Neural cell (in vitro differentiated cells): ENCODE data around the gene PHIP. TPM values are rescaled to one million over a fixed set of nuclear protein-coding genes. Genes with fewer than 3 reads are reported as not detected.

Source experiments
- H2AFZ ChIP-seq: fragments of 200-600, 300-800 bp; sonication (generic), shearing (Covaris generic); 2 replicates; pipeline ENCODE4 v1.6.0; 2014; ENCODE audit warnings: low read depth, mild to moderate bottlenecking, antibody characterized with exemption, low read length, moderate library complexity
- H3F3A ChIP-seq: fragments of 200-600 bp; shearing (Covaris generic); 2 replicates; pipeline ENCODE4 v1.6.1; 2016; ENCODE audit warnings: mild to moderate bottlenecking, moderate library complexity, mixed read lengths, antibody characterized with exemption, low read length; ENCODE audit not compliant: insufficient read depth, poor library complexity, severe bottlenecking
- H3K27ac ChIP-seq: fragments of 200-600, 300-800 bp; sonication (generic), shearing (Covaris generic); 2 replicates; pipeline ENCODE4 v1.5.1; 2014; ENCODE audit warnings: mild to moderate bottlenecking, low read length, moderate library complexity
- H3K27me3 ChIP-seq: fragments of 300-800, 200-600 bp; sonication (generic), shearing (Covaris generic); 2 replicates; pipeline ENCODE4 v1.6.0; 2014; ENCODE audit warnings: mild to moderate bottlenecking, low read depth, low read length, moderate library complexity; ENCODE audit not compliant: insufficient read depth
- H3K36me3 ChIP-seq: fragments of 300-800, 200-600 bp; sonication (generic), shearing (Covaris generic); 2 replicates; pipeline ENCODE4 v1.5.1; 2014; ENCODE audit warnings: mild to moderate bottlenecking, antibody characterized with exemption, low read length, moderate library complexity; ENCODE audit not compliant: insufficient read depth
- H3K4me2 ChIP-seq: fragments of 300-800, 200-600 bp; sonication (generic), shearing (Covaris generic); 2 replicates; pipeline ENCODE4 v1.6.0; 2014; ENCODE audit warnings: mild to moderate bottlenecking, low read length
- H3K4me3 ChIP-seq: fragments of 300-800, 200-600 bp; sonication (generic), shearing (Covaris generic); 2 replicates; pipeline ENCODE4 v1.5.1; 2014; ENCODE audit warnings: mild to moderate bottlenecking, low read length, moderate library complexity
- H3K79me2 ChIP-seq: fragments of 200-600 bp; shearing (Covaris generic); replicated peaks from 2 replicates; pipeline ENCODE4 v1.6.0; 2014; ENCODE audit warnings: mild to moderate bottlenecking, low read length, moderate library complexity; ENCODE audit not compliant: insufficient read depth
- H3K9ac ChIP-seq: fragments of 300-800, 200-600 bp; sonication (generic), shearing (Covaris generic); 2 replicates; pipeline ENCODE4 v1.6.1; 2016; ENCODE audit warnings: mild to moderate bottlenecking, low read length, mixed read lengths
- H3K9me2 ChIP-seq: fragments of 200-600 bp; shearing (Covaris generic); 2 replicates; pipeline ENCODE4 v1.6.1; 2016; ENCODE audit warnings: mild to moderate bottlenecking, low read length, mixed read lengths; ENCODE audit not compliant: insufficient read depth
- H3K9me3 ChIP-seq: fragments of 200-600, 300-800 bp; sonication (generic), shearing (Covaris generic); 2 replicates; pipeline ENCODE4 v1.6.1; 2016; ENCODE audit warnings: mild to moderate bottlenecking, mixed run types, low read length, moderate library complexity, mixed read lengths
- H4K20me1 ChIP-seq: fragments of 200-600 bp; shearing (Covaris generic); 2 replicates; pipeline ENCODE4 v1.6.1; 2016; ENCODE audit warnings: mild to moderate bottlenecking, mixed run types; ENCODE audit not compliant: insufficient read depth
- CTCF ChIP-seq: fragments of 450-650 bp; IDR thresholded peaks from 2 replicates; pipeline ENCODE4 v1.5.1; 2014; ENCODE audit warnings: antibody characterized with exemption, mild to moderate bottlenecking, moderate library complexity; ENCODE audit not compliant: poor library complexity, severe bottlenecking
- EP300 ChIP-seq: fragments of 450-650 bp; conservative IDR thresholded peaks from 2 replicates; pipeline ENCODE4 v1.6.1; 2014; ENCODE audit warnings: antibody characterized with exemption, mild to moderate bottlenecking, moderate library complexity; ENCODE audit not compliant: poor library complexity, severe bottlenecking
- EZH2 ChIP-seq: fragments of 200-600, 300-800 bp; shearing (Covaris generic), sonication (generic); IDR thresholded peaks from 2 replicates; pipeline ENCODE4 v1.6.1; 2014; ENCODE audit warnings: antibody characterized with exemption, low read length, borderline replicate concordance, mild to moderate bottlenecking; ENCODE audit not compliant: insufficient read depth, poor library complexity, severe bottlenecking
- MXI1 ChIP-seq: fragments of 450-650 bp; conservative IDR thresholded peaks from 2 replicates; pipeline ENCODE4 v1.6.1; 2014; ENCODE audit warnings: antibody characterized with exemption, mild to moderate bottlenecking; ENCODE audit not compliant: poor library complexity, severe bottlenecking
- POLR2AphosphoS5 ChIP-seq: IDR thresholded peaks from 2 replicates; pipeline ENCODE4 v1.6.1; 2012
- RAD21 ChIP-seq: fragments of 450-650 bp; conservative IDR thresholded peaks from 2 replicates; pipeline ENCODE4 v1.6.1; 2014; ENCODE audit warnings: antibody characterized with exemption, mild to moderate bottlenecking, moderate library complexity
- REST ChIP-seq: IDR thresholded peaks from 2 replicates; pipeline ENCODE4 v1.6.1; 2012; ENCODE audit warnings: borderline replicate concordance
- SMC3 ChIP-seq: fragments of 450-650 bp; conservative IDR thresholded peaks from 2 replicates; pipeline ENCODE4 v1.6.1; 2014; ENCODE audit warnings: antibody characterized with exemption, mild to moderate bottlenecking, moderate library complexity; ENCODE audit not compliant: poor library complexity
- TAF1 ChIP-seq: IDR thresholded peaks from 2 replicates; pipeline ENCODE4 v1.6.1; 2012; ENCODE audit warnings: low read depth
- polyA plus RNA-seq: library from polyadenylated mRNA; depleted of rRNA; stranded (reverse); fragments of >200 nt; gene quantifications from 2 replicates; pipeline ENCODE4 v1.2.3, GENCODE V29; 2014

PHIP gene
- polyA plus RNA-seq, 1 donor from 2014 or later: 50.8 TPM

- Histone ChIP-seq H3K9me2 (no peaks in the 10 kb centered on the region), H3K9me3 (no peaks in the 10 kb centered on the region), H3K36me3 (no peaks in the 10 kb centered on the region), H4K20me1 (peaks cover 8% of the 10 kb centered on the region), H2AFZ (no peak overlapping the region), H3K27ac (no peak overlapping the region), H3K4me3 (no peak overlapping the region), H3K27me3 (no peaks in the 10 kb centered on the region), H3F3A (no peaks in the 10 kb centered on the region), H3K4me2 (no peak overlapping the region), H3K9ac (no peak overlapping the region), H3K79me2 (peaks cover 99% of the 10 kb centered on the region)
- TF ChIP-seq POLR2AphosphoS5 (no peak), CTCF (no peak), RAD21 (no peak), EP300 (no peak), EZH2 (no peak), REST (no peak), TAF1 (no peak), MXI1 (no peak), SMC3 (no peak)
Observed at GRCh38 chr6:79070206-79070825, 7.7 kb downstream of the PHIP start.

GRCh38 chr6:79066828-79067227 is 11.2 kb downstream of the PHIP start:
- Histone ChIP-seq H3K9ac (no peak overlapping the region), H3K36me3 (no peaks in the 10 kb centered on the region), H3K4me3 (no peak overlapping the region), H3K79me2 (peaks cover 95% of the 10 kb centered on the region), H3K9me2 (no peaks in the 10 kb centered on the region), H3K27me3 (no peaks in the 10 kb centered on the region), H3K27ac (no peak overlapping the region), H3F3A (no peaks in the 10 kb centered on the region), H3K4me2 (no peak overlapping the region), H3K9me3 (no peaks in the 10 kb centered on the region), H2AFZ (no peak overlapping the region), H4K20me1 (peaks cover 5% of the 10 kb centered on the region)
- no peak for TF ChIP-seq POLR2AphosphoS5
- no peak for TF ChIP-seq SMC3
- no peak for TF ChIP-seq TAF1
